ENCODE data around the gene FOXC1.

FOXC1 gene

GRCh38 chr6:1577146-1577680 lies 32.5 kb upstream of the FOXC1 start:
- DNase-seq (ENCODE audit: low read depth), result no peak
- TF ChIP-seq CTCF (conservative IDR thresholded peaks at IDR 0.05; ENCODE audit: low read length), result no peak
- H3K4me3 ChIP-seq (ENCODE audit: low read length), result no peak overlapping the region

- no peak for TF ChIP-seq CTCF (conservative IDR thresholded peaks at IDR 0.05; ENCODE audit: low read length)
- no peak overlapping the region for H3K4me3 ChIP-seq (ENCODE audit: low read length)
- DNase-seq (ENCODE audit: low read depth), result no peak
Measured at GRCh38 chr6:1577896-1578745, 31.6 kb upstream of the FOXC1 start.

- no peak for DNase-seq (ENCODE audit: low read depth)
- no peak overlapping the region for H3K4me3 ChIP-seq (ENCODE audit: low read length)
- TF ChIP-seq CTCF (conservative IDR thresholded peaks at IDR 0.05; ENCODE audit: low read length), result no peak
Measured at GRCh38 chr6:1579096-1579495, 30.6 kb upstream of the FOXC1 start.

- TF ChIP-seq CTCF (conservative IDR thresholded peaks at IDR 0.05; ENCODE audit: low read length), result no peak
- DNase-seq (ENCODE audit: low read depth), result no peak
- H3K4me3 ChIP-seq (ENCODE audit: low read length), result no peak overlapping the region
Measured at GRCh38 chr6:1580109-1580508, 29.6 kb upstream of the FOXC1 start.

GRCh38 chr6:1580585-1580984 lies 29.1 kb upstream of the FOXC1 start:
- no peak overlapping the region for H3K4me3 ChIP-seq (ENCODE audit: low read length)
- no peak for TF ChIP-seq CTCF (conservative IDR thresholded peaks at IDR 0.05; ENCODE audit: low read length)
- DNase-seq (ENCODE audit: low read depth), result no peak

GRCh38 chr6:1581120-1581991 lies 28.4 kb upstream of the FOXC1 start:
- no peak overlapping the region for H3K4me3 ChIP-seq (ENCODE audit: low read length)
- no peak for DNase-seq (ENCODE audit: low read depth)
- TF ChIP-seq CTCF (conservative IDR thresholded peaks at IDR 0.05; ENCODE audit: low read length), result no peak
